BLaER1 treated with 17β-estradiol and CSF1 and Interleukin-3, amounts not matched to agents 10 nM and 100 nM (cell line): ENCODE data around the gene WWOX.
A peak's percentile ranks its signal among the peaks of the same experiment; 100 is the strongest.

Experiments
- H3K27ac ChIP-seq, 11 experiments: shearing (Covaris generic); formaldehyde crosslinking; 2 replicates each; pipeline ENCODE4 v1.8.1; 2022
- H3K27me3 ChIP-seq, 11 experiments: shearing (Covaris generic); formaldehyde crosslinking; 2 replicates each; pipeline ENCODE4 v1.8.1; 2022
- H3K36me3 ChIP-seq, 11 experiments: shearing (Covaris generic); formaldehyde crosslinking; 2 replicates each; pipeline ENCODE4 v1.8.1; 2022
- H3K4me1 ChIP-seq, 10 experiments: shearing (Covaris generic); formaldehyde crosslinking; 2 replicates each; pipeline ENCODE4 v1.8.1; 2022
- H3K4me2 ChIP-seq, 11 experiments: shearing (Covaris generic); formaldehyde crosslinking; 2 replicates each; pipeline ENCODE4 v1.8.1; 2022
- H3K4me3 ChIP-seq, 10 experiments: shearing (Covaris generic); formaldehyde crosslinking; 2 replicates each; pipeline ENCODE4 v1.8.1; 2022
- H3K9ac ChIP-seq, 11 experiments: shearing (Covaris generic); formaldehyde crosslinking; 2 replicates each; pipeline ENCODE4 v1.8.1; 2022
- H3K9me3 ChIP-seq, 11 experiments: shearing (Covaris generic); formaldehyde crosslinking; replicated peaks in 1 of 11; 2 replicates each; pipeline ENCODE4 v1.8.1; 2022
- H4K20me1 ChIP-seq, 11 experiments: shearing (Covaris generic); formaldehyde crosslinking; 2 replicates each; pipeline ENCODE4 v1.8.1; 2022
- Cebpa-rat ChIP-seq, 11 experiments: shearing (Covaris generic); IDR thresholded peaks; 2 replicates each; pipeline ENCODE4 v1.8.1; 2022

The WWOX gene

GRCh38 chr16:79003026-79003609, 903.7 kb downstream of the WWOX start:
- H3K4me2 ChIP-seq = no peak overlapping the region
- H3K27ac ChIP-seq = no peak overlapping the region
- H3K4me1 ChIP-seq = peaks cover 0 to 34% (median 0%) of the 10 kb centered on the region in 10 experiments; a peak in 8 of 20 replicates
- H3K36me3 ChIP-seq = no peaks in the 10 kb centered on the region
- H3K9ac ChIP-seq = no peak overlapping the region
- H3K9me3 ChIP-seq = peaks cover 0 to 7% (median 0%) of the 10 kb centered on the region in 11 experiments; a peak in 1 of 22 replicates
- no peaks in the 10 kb centered on the region for H3K27me3 ChIP-seq
- H4K20me1 ChIP-seq = no peaks in the 10 kb centered on the region; a peak in 2 of 22 replicates
- no peak overlapping the region for H3K4me3 ChIP-seq
- TF ChIP-seq Cebpa-rat (IDR thresholded peaks at IDR 0.05) = no peak

GRCh38 chr16:79004309-79004708, 904.9 kb downstream of the WWOX start:
- H3K4me1 ChIP-seq = peaks cover 0 to 34% (median 0%) of the 10 kb centered on the region in 10 experiments; a peak in 8 of 20 replicates
- no peaks in the 10 kb centered on the region for H3K27me3 ChIP-seq
- H4K20me1 ChIP-seq = no peaks in the 10 kb centered on the region; a peak in 2 of 22 replicates
- H3K4me2 ChIP-seq = no peak overlapping the region
- no peak overlapping the region for H3K9ac ChIP-seq
- TF ChIP-seq Cebpa-rat (IDR thresholded peaks at IDR 0.05) = no peak
- no peak overlapping the region for H3K4me3 ChIP-seq
- H3K9me3 ChIP-seq = peaks cover 0 to 7% (median 0%) of the 10 kb centered on the region in 11 experiments; a peak in 1 of 22 replicates
- no peak overlapping the region for H3K27ac ChIP-seq
- no peaks in the 10 kb centered on the region for H3K36me3 ChIP-seq

- Histone ChIP-seq H3K27ac (no peak overlapping the region), H4K20me1 (no peaks in the 10 kb centered on the region; a peak in 1 of 22 replicates), H3K4me2 (peak overlapping the region in 2 of 11 experiments; percentile 59 to 64; a peak in 3 of 22 replicates), H3K4me1 (peaks cover 2 to 34% (median 3%) of the 10 kb centered on the region in 10 experiments; a peak in 18 of 20 replicates), H3K9ac (no peak overlapping the region), H3K9me3 (peaks cover 0 to 7% (median 0%) of the 10 kb centered on the region in 11 experiments; a peak in 1 of 22 replicates), H3K4me3 (no peak overlapping the region), H3K36me3 (no peaks in the 10 kb centered on the region), H3K27me3 (no peaks in the 10 kb centered on the region)
- no peak for TF ChIP-seq Cebpa-rat (IDR thresholded peaks at IDR 0.05)
These were observed 905.6 kb downstream of the WWOX start for GRCh38 chr16:79005096-79005495.

GRCh38 chr16:79006206-79006605, 906.8 kb downstream of the WWOX start:
- TF ChIP-seq Cebpa-rat (IDR thresholded peaks at IDR 0.05) = no peak
- H3K27me3 ChIP-seq = no peaks in the 10 kb centered on the region
- H3K36me3 ChIP-seq = no peaks in the 10 kb centered on the region
- no peak overlapping the region for H3K4me3 ChIP-seq
- H3K27ac ChIP-seq = no peak overlapping the region
- peak overlapping the region in 2 of 11 experiments; percentile 59 to 64; a peak in 4 of 22 replicates for H3K4me2 ChIP-seq
- no peaks in the 10 kb centered on the region for H4K20me1 ChIP-seq
- peaks cover 6 to 34% (median 11%) of the 10 kb centered on the region in 10 experiments; a peak in 18 of 20 replicates for H3K4me1 ChIP-seq
- no peak overlapping the region for H3K9ac ChIP-seq
- peaks cover 0 to 7% (median 0%) of the 10 kb centered on the region in 11 experiments; a peak in 1 of 22 replicates for H3K9me3 ChIP-seq

- Histone ChIP-seq H3K27me3 (no peaks in the 10 kb centered on the region), H4K20me1 (no peaks in the 10 kb centered on the region), H3K36me3 (no peaks in the 10 kb centered on the region), H3K4me2 (peak overlapping the region in 3 of 11 experiments; percentile 32 to 64 (median 59); a peak in 4 of 22 replicates), H3K9me3 (peaks cover 0 to 7% (median 0%) of the 10 kb centered on the region in 11 experiments; a peak in 1 of 22 replicates), H3K9ac (no peak overlapping the region), H3K4me3 (no peak overlapping the region), H3K27ac (no peak overlapping the region), H3K4me1 (peaks cover 6 to 34% (median 11%) of the 10 kb centered on the region in 10 experiments; a peak in 18 of 20 replicates)
- no peak for TF ChIP-seq Cebpa-rat (IDR thresholded peaks at IDR 0.05)
These were observed 907.3 kb downstream of the WWOX start for GRCh38 chr16:79006765-79007164.

GRCh38 chr16:79007614-79008013, 908.2 kb downstream of the WWOX start:
- H3K27ac ChIP-seq = no peak overlapping the region
- H4K20me1 ChIP-seq = no peaks in the 10 kb centered on the region

GRCh38 chr16:79008036-79008868, 908.8 kb downstream of the WWOX start:
- Histone ChIP-seq H3K4me2 (0 out of 22 replicates have a peak overlapping the region, but pooled peaks of 1 of the 11 experiments have one; percentile 59), H3K27ac (no peak overlapping the region), H3K9me3 (peaks cover 0 to 7% (median 0%) of the 10 kb centered on the region in 11 experiments; a peak in 1 of 22 replicates)

More at GRCh38 chr16:79007614-79008013, 908.2 kb downstream of the WWOX start:
- no peak for TF ChIP-seq Cebpa-rat (IDR thresholded peaks at IDR 0.05)
- H3K9me3 ChIP-seq = peaks cover 0 to 7% (median 0%) of the 10 kb centered on the region in 11 experiments; a peak in 1 of 22 replicates
- peaks cover 14 to 42% (median 19%) of the 10 kb centered on the region in 10 experiments for H3K4me1 ChIP-seq
- no peaks in the 10 kb centered on the region for H3K36me3 ChIP-seq
- H3K27me3 ChIP-seq = no peaks in the 10 kb centered on the region
- H3K4me3 ChIP-seq = no peak overlapping the region
- H3K9ac ChIP-seq = no peak overlapping the region
- H3K4me2 ChIP-seq = peak overlapping the region in 1 of 11 experiments; percentile 59; a peak in 1 of 22 replicates

GRCh38 chr16:79008869-79009179, 909.4 kb downstream of the WWOX start:
- Histone ChIP-seq H3K9ac (no peak overlapping the region), H3K4me1 (peaks cover 26 to 54% (median 32%) of the 10 kb centered on the region in 10 experiments), H3K4me2 (no peak overlapping the region), H3K27me3 (0 out of 22 replicates have a peak, but pooled peaks cover 0 to under 1% (median 0%) of the 10 kb centered on the region in 11 experiments), H3K9me3 (peaks cover 0 to 7% (median 0%) of the 10 kb centered on the region in 11 experiments; a peak in 1 of 22 replicates), H3K4me3 (no peak overlapping the region), H3K36me3 (no peaks in the 10 kb centered on the region), H4K20me1 (no peaks in the 10 kb centered on the region), H3K27ac (no peak overlapping the region)
- TF ChIP-seq Cebpa-rat (IDR thresholded peaks at IDR 0.05) = no peak

More at GRCh38 chr16:79008036-79008868, 908.8 kb downstream of the WWOX start:
- H4K20me1 ChIP-seq = no peaks in the 10 kb centered on the region
- no peak for TF ChIP-seq Cebpa-rat (IDR thresholded peaks at IDR 0.05)
- no peaks in the 10 kb centered on the region for H3K36me3 ChIP-seq
- H3K27me3 ChIP-seq = no peaks in the 10 kb centered on the region
- no peak overlapping the region for H3K9ac ChIP-seq
- H3K4me1 ChIP-seq = peaks cover 21 to 48% (median 26%) of the 10 kb centered on the region in 10 experiments
- H3K4me3 ChIP-seq = no peak overlapping the region

GRCh38 chr16:79009896-79010295, 910.4 kb downstream of the WWOX start:
- no peak overlapping the region for H3K27ac ChIP-seq
- H3K4me3 ChIP-seq = no peak overlapping the region
- H4K20me1 ChIP-seq = no peaks in the 10 kb centered on the region
- no peaks in the 10 kb centered on the region for H3K36me3 ChIP-seq
- H3K27me3 ChIP-seq = 0 out of 22 replicates have a peak, but pooled peaks cover 0 to 4% (median 0%) of the 10 kb centered on the region in 11 experiments
- no peak overlapping the region for H3K9ac ChIP-seq
- H3K4me1 ChIP-seq = peaks cover 33 to 57% (median 42%) of the 10 kb centered on the region in 10 experiments
- no peak for TF ChIP-seq Cebpa-rat (IDR thresholded peaks at IDR 0.05)
- peaks cover 0 to 7% (median 0%) of the 10 kb centered on the region in 11 experiments; a peak in 1 of 22 replicates for H3K9me3 ChIP-seq
- peak overlapping the region in 6 of 11 experiments; percentile 7 to 47 (median 32); a peak in 7 of 22 replicates for H3K4me2 ChIP-seq
